ENCODE data around the gene EIF1. TPM values are rescaled to one million over a fixed set of nuclear protein-coding genes. Genes with fewer than 3 reads are reported as not detected.
A peak's percentile ranks its signal among the peaks of the same experiment; 100 is the strongest.

EIF1 gene
- total RNA-seq, 4 donors from 2014 or later: 444 to 832 (median 685) TPM

DNA sequence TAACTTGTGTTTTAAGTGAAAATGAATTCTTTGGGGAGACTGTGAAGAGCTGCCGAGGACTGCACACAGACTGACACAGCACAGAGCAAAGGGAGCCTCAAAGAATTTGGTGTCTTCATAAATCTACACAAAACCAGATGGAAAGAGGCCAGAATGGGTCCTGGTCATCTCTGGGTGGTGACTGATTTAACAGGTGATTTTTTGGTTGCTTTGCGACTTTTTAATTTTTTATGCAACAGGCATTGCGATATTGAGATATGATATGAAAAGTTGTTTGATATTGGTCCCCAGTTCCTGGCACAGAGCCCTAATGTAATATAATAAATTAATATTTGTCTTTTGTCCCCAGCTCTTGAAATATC is 12.6 kb upstream of the EIF1 start:
- no peak for DNase-seq (ENCODE audit: low spot score)
- TF ChIP-seq, protein P1, sequence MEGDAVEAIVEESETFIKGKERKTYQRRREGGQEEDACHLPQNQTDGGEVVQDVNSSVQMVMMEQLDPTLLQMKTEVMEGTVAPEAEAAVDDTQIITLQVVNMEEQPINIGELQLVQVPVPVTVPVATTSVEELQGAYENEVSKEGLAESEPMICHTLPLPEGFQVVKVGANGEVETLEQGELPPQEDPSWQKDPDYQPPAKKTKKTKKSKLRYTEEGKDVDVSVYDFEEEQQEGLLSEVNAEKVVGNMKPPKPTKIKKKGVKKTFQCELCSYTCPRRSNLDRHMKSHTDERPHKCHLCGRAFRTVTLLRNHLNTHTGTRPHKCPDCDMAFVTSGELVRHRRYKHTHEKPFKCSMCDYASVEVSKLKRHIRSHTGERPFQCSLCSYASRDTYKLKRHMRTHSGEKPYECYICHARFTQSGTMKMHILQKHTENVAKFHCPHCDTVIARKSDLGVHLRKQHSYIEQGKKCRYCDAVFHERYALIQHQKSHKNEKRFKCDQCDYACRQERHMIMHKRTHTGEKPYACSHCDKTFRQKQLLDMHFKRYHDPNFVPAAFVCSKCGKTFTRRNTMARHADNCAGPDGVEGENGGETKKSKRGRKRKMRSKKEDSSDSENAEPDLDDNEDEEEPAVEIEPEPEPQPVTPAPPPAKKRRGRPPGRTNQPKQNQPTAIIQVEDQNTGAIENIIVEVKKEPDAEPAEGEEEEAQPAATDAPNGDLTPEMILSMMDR (IDR thresholded peaks at IDR 0.05): no peak
- ATAC-seq (ENCODE audit: low FRiP score): no peak

DNA sequence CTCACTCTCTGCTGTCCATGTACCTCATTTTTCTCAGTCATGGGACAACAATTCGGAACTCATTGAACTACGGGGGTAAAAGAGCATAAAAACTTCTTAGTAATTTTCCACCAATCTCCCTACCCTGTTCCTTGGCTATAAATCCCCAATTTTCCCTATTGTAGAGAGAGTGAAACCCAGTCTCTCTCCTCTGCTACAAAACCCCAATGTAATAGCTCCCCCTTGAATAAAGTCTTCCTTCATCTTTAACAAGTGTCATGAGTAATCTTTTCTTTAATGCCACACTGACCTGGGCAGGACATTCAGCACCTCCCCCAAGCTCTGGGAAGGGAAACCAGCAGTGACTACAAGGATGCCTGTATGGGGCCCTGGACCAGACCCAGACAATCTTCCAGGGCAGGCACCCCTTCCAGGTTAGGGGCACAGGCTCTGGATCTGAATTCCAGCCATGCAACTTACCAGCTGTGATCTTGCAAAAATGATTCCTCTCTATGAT is 10.2 kb upstream of the EIF1 start:
- DNase-seq (ENCODE audit: low spot score): no peak
- ATAC-seq (ENCODE audit: low FRiP score): peak; percentile 29
- TF ChIP-seq, protein P1 (IDR thresholded peaks at IDR 0.05): no peak

DNA sequence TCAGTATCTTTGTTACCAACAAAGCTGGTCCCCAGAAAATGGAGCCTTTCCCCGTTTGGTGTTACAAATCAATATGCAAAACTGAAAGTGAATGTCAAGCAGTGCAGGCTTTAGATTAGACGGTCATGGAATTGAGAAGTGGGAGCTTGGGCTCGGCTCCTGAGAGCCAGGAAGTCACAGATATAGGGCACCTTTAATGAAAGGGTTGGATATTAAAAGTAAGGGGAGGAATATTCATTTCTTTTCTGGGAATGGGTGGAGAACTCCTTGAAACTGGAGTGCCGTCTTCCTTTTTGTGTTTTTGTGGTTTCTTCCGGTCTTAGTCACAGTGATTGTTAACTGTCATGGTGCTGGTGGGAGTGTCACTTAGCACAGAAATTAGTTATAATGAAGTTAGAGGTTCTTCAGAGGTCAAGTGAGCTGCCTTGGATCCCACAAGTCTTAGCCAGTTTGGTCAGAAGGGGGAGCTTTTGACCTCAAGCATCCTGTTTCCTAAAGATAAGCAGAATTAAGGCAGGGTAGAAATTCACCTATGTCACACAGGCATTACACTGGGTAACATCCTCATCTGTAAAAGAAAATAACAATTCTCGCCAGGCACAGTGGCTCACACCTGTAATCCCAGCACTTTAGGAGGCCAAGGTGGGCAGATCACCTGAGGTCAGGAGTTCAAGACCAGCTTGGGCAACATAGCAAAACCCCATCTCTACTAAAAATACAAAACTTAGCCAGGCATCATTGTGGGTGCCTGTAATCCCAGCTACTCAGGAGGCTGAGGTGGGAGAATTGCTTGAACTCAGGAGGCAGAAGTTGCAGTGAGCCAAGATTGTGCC is 9.6 kb upstream of the EIF1 start:
- TF ChIP-seq, protein P1 (IDR thresholded peaks at IDR 0.05): no peak
- DNase-seq (ENCODE audit: low spot score): no peak
- ATAC-seq (ENCODE audit: low FRiP score): peak; percentile 47

DNA sequence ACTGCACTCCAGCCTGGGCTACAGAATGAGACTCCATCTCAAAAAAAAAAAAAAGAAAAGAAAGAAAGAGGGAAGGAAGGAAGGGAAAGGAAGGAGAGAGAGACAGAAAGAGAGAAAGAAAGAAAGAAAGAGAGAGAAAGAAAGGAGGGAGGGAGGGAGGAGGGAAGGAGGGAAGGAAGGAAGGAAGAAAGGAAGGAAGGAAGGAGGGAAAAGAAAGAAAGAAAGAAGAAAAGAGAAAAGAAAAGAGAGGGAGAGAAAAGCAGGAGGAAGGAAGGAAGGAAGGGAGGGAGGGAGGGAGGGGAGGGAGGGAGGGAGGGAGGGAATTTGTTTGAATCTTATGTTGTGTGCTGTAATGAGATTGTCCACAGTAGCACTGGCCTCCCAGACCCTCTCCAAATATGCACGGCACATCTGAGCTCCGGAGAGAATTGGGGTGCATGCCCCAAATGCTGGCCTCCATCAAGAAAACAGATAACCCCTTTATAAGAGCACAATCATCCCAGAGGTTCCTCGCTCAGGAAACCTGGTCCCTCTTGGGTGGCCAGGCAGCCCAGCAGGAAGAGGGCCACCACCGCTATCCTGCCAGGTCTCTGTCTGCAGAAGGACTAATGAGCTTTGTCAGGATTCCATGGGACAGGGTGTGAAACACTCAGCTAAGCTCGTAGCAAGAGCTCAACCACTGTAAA is 8.8 kb upstream of the EIF1 start:
- TF ChIP-seq, protein P1 (IDR thresholded peaks at IDR 0.05): no peak

DNA sequence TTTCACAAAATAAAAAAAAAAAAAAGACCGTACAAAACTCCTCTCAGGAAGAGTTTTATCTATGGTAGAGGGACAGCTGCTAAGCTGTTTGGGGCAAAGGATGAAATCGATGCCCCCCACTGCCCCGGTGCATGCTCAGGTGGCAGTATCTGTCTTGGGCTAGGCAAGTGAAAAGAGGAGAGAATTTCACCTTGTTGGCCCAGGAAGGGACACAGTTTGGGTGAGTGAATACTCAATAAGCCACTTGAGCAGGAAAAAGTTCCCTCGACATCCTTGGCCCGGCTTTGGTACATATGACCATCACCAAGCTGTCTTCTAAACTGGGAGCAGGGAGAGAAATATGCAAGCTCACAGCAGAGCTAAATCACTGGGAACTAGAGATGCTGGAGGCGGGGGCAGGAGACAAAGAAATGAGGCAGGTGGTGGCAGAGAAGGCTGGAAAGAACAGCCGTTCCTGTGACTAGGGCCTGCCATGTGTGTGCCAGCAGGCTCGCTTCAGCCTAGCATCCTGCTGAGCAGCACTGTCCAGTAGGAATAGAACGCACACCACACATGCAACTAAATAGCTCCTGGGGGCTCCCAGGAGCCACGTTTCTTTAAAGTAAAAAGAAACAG is 8.2 kb upstream of the EIF1 start:
- TF ChIP-seq, protein P1 (IDR thresholded peaks at IDR 0.05): no peak
- DNase-seq (ENCODE audit: low spot score): no peak
- no peak for ATAC-seq (ENCODE audit: low FRiP score)

More for the DNA sequence above, 8.8 kb upstream of the EIF1 start:
- ATAC-seq (ENCODE audit: low FRiP score) (no peak), DNase-seq (ENCODE audit: low spot score) (no peak)

DNA sequence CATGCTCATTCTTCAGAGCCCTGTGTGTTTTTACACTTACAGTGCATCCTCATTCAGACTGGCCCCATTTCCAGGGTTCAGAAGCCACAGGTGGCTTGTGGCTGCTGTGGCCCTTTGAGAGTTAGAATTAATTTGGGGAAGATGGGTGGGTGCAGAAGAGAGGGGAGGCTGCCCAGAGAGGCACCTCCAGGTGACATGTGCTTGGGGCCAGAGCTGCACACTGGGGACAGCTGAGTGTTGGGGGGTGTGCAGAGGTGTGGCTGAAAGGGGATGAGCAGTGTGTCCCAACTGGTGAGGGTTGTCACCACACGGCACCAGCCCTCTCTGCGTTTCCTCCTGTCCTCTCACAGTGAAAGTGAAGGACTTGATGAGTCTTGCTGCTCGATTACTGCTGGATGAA is 6.9 kb upstream of the EIF1 start:
- DNase-seq (ENCODE audit: low spot score) (no peak), ATAC-seq (ENCODE audit: low FRiP score) (no peak)
- TF ChIP-seq, protein P1 (IDR thresholded peaks at IDR 0.05): no peak
